HEK293 (cell line): ENCODE measurements around the gene HASPIN.

Source experiments
- CTCF ChIA-PET: fragments of 350-600 bp; formaldehyde crosslinking; extraction: SDS; loops from one replicate; lab custom pipeline; 2021; ENCODE audit warnings: antibody characterized with exemption; lab: Yijun Ruan, JAX
- POLR2A ChIA-PET: fragments of 300-600 bp; formaldehyde crosslinking; extraction: SDS; loops from one replicate; lab custom pipeline; 2020; ENCODE audit warnings: antibody characterized with exemption, inconsistent platforms; lab: Yijun Ruan, JAX
- H3K27ac ChIP-seq: fragments of 200-500 bp; sonication (Bioruptor generic); 2 replicates; pipeline ENCODE4 v1.5.1; 2014; ENCODE audit warnings: low read depth, low read length, control low read depth, inconsistent platforms; ENCODE audit errors: extremely low read depth
- H3K36me3 ChIP-seq, 2 experiments: fragments of 200-500 bp in 1 of 2; sonication (Bioruptor generic) in 1 of 2; 1 replicate in 1 of 2; 2 replicates in 1 of 2; pipeline ENCODE4 v1.5.1; 2014 to 2017; ENCODE audit warnings: inconsistent platforms in 2 of 2, low read length in 2 of 2; ENCODE audit not compliant: control insufficient read depth in 2 of 2, insufficient read depth in 1 of 2
- H3K4me1 ChIP-seq: fragments of 200-500 bp; sonication (Bioruptor generic); 2 replicates; pipeline ENCODE4 v1.5.1; 2014; ENCODE audit warnings: mild to moderate bottlenecking, low read length, inconsistent platforms; ENCODE audit not compliant: control insufficient read depth, insufficient read depth
- H3K4me3 ChIP-seq: 2 replicates; pipeline ENCODE4 v1.5.1; 2011; ENCODE audit warnings: low read depth, mild to moderate bottlenecking, control low read depth, low read length, moderate library complexity
- H3K9me3 ChIP-seq: fragments of 200-500 bp; sonication (Bioruptor generic); 2 replicates; pipeline ENCODE4 v1.5.1; 2014; ENCODE audit warnings: low read depth, low read length, inconsistent platforms; ENCODE audit not compliant: control insufficient read depth, insufficient read depth
- KLF9 ChIP-seq: fragments of 450-650 bp; formaldehyde crosslinking; IDR thresholded peaks from 2 replicates; pipeline ENCODE4 v1.5.1; 2016; ENCODE audit warnings: missing biosample characterization, missing genetic modification characterization, low read depth
- OVOL3 ChIP-seq: fragments of 450-650 bp; formaldehyde crosslinking; IDR thresholded peaks from 2 replicates; pipeline ENCODE4 v1.5.1; 2016; ENCODE audit warnings: missing biosample characterization, missing genetic modification characterization
- SP2 ChIP-seq: fragments of 450-650 bp; formaldehyde crosslinking; IDR thresholded peaks from 2 replicates; pipeline ENCODE4 v1.5.1; 2016; ENCODE audit warnings: missing biosample characterization, missing genetic modification characterization
- ZIC2 ChIP-seq: fragments of 450-650 bp; formaldehyde crosslinking; IDR thresholded peaks from 2 replicates; pipeline ENCODE4 v1.5.1; 2016; ENCODE audit warnings: missing biosample characterization, missing genetic modification characterization
- ZNF121 ChIP-seq: fragments of 450-650 bp; formaldehyde crosslinking; IDR thresholded peaks from 2 replicates; pipeline ENCODE4 v1.5.1; 2016; ENCODE audit warnings: missing biosample characterization, missing genetic modification characterization
- ZNF146 ChIP-seq: fragments of 450-650 bp; formaldehyde crosslinking; IDR thresholded peaks from 2 replicates; pipeline ENCODE4 v1.5.1; 2016; ENCODE audit warnings: missing biosample characterization, missing genetic modification characterization
- ZNF16 ChIP-seq: fragments of 450-650 bp; formaldehyde crosslinking; IDR thresholded peaks from 2 replicates; pipeline ENCODE4 v1.5.1; 2016; ENCODE audit warnings: low read depth, missing biosample characterization, missing genetic modification characterization
- ZNF23 ChIP-seq: fragments of 450-650 bp; formaldehyde crosslinking; IDR thresholded peaks from 2 replicates; pipeline ENCODE4 v1.5.1; 2016; ENCODE audit warnings: missing biosample characterization, missing genetic modification characterization, borderline replicate concordance
- ZNF24 ChIP-seq: fragments of 450-650 bp; formaldehyde crosslinking; IDR thresholded peaks from 2 replicates; pipeline ENCODE4 v1.5.1; 2016; ENCODE audit warnings: missing biosample characterization, missing genetic modification characterization
- ZNF394 ChIP-seq: fragments of 450-650 bp; formaldehyde crosslinking; IDR thresholded peaks from 2 replicates; pipeline ENCODE4 v1.5.1; 2016; ENCODE audit warnings: missing biosample characterization, missing genetic modification characterization, mild to moderate bottlenecking, moderate library complexity, borderline replicate concordance
- ZNF433 ChIP-seq: fragments of 450-650 bp; formaldehyde crosslinking; IDR thresholded peaks from 2 replicates; pipeline ENCODE4 v1.5.1; 2016; ENCODE audit warnings: missing biosample characterization, missing genetic modification characterization, low read depth
- ZNF558 ChIP-seq: fragments of 450-650 bp; formaldehyde crosslinking; IDR thresholded peaks from 2 replicates; pipeline ENCODE4 v1.5.1; 2016; ENCODE audit warnings: missing biosample characterization, missing genetic modification characterization
- ZNF585B ChIP-seq: fragments of 450-650 bp; formaldehyde crosslinking; IDR thresholded peaks from 2 replicates; pipeline ENCODE4 v1.5.1; 2016; ENCODE audit warnings: missing biosample characterization, missing genetic modification characterization
- TF ChIP-seq, protein P1 (sequence below): fragments of 450-650 bp; formaldehyde crosslinking; IDR thresholded peaks from 2 replicates; pipeline ENCODE4 v1.5.1; 2016; ENCODE audit warnings: missing biosample characterization, missing genetic modification characterization
- TF ChIP-seq, protein P2 (sequence below): sonication (generic); formaldehyde crosslinking; IDR thresholded peaks from 2 replicates; pipeline ENCODE4 v1.8.1; 2022; ENCODE audit warnings: mild to moderate bottlenecking, moderate library complexity, missing genetic modification reagents
- TF ChIP-seq, protein P3 (sequence below): fragments of 450-650 bp; formaldehyde crosslinking; IDR thresholded peaks from 2 replicates; pipeline ENCODE4 v1.5.1; 2016; ENCODE audit warnings: missing biosample characterization, missing genetic modification characterization
- TF ChIP-seq, protein P4 (sequence below): fragments of 450-650 bp; formaldehyde crosslinking; IDR thresholded peaks from 2 replicates; pipeline ENCODE4 v1.5.1; 2016; ENCODE audit warnings: missing biosample characterization, missing genetic modification characterization
- TF ChIP-seq, protein P5 (sequence below): fragments of 450-650 bp; formaldehyde crosslinking; IDR thresholded peaks from 2 replicates; pipeline ENCODE4 v1.5.1; 2017; ENCODE audit warnings: missing biosample characterization, missing genetic modification characterization
- TF ChIP-seq, protein P6 (sequence below): fragments of 450-650 bp; formaldehyde crosslinking; IDR thresholded peaks from 2 replicates; pipeline ENCODE4 v1.5.1; 2017; ENCODE audit warnings: missing biosample characterization, missing genetic modification characterization

The HASPIN gene

DNA sequence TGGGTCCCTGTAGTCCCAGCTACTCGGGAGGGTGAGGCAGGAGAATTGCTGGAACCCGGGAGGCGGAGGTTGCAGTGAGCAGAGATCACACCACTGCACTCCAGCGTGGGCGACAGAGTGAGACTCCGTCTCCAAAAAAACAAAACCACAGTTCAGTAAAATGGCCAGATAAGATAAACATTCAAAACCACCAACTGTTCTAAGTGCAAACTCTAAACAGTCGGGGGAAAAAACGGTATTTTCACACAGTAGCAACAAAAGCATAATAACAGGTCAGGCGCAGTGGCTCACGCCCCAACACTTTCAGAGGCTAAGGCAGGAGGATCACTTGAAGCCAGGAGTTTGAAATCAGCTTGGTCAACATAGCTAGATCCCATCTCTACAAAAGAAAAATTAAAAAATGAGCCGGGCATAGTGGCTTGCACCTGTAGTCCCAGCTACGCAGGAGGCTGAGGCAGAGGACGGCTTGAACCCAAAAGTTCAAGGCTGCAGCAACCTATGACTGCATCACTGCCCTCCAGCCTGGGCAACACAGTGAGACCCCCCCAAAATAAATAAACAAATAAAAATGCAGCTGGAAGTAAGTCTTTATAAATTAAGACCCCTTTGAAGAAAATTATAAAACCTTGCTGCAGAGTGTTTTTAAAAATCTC, 10.8 kb upstream of the HASPIN start:
- Histone ChIP-seq H3K27ac (no peak overlapping the region), H3K4me3 (no peak overlapping the region), H3K36me3 (peaks cover 50 to 53% of the 10 kb centered on the region in 2 experiments), H3K4me1 (no peaks in the 10 kb centered on the region; the same call in 1 of the 2 replicates), H3K9me3 (no peaks in the 10 kb centered on the region)
- CTCF ChIA-PET = interaction anchor here (1.5 kb wide), 1 partner anchor 25 kb away, joined by 4 read pairs; no protein-coding TSS in a partner anchor
- TF ChIP-seq, protein P1, sequence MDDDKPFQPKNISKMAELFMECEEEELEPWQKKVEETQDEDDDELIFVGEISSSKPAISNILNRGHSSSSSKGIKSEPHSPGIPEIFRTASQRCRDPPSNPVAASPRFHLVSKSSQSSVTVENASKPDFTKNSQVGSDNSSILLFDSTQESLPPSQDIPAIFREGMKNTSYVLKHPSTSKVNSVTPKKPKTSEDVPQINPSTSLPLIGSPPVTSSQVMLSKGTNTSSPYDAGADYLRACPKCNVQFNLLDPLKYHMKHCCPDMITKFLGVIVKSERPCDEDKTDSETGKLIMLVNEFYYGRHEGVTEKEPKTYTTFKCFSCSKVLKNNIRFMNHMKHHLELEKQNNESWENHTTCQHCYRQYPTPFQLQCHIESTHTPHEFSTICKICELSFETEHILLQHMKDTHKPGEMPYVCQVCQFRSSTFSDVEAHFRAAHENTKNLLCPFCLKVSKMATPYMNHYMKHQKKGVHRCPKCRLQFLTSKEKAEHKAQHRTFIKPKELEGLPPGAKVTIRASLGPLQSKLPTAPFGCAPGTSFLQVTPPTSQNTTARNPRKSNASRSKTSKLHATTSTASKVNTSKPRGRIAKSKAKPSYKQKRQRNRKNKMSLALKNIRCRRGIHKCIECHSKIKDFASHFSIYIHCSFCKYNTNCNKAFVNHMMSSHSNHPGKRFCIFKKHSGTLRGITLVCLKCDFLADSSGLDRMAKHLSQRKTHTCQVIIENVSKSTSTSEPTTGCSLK (tag by site-specific recombination) = no peak
- TF ChIP-seq, protein P2, sequence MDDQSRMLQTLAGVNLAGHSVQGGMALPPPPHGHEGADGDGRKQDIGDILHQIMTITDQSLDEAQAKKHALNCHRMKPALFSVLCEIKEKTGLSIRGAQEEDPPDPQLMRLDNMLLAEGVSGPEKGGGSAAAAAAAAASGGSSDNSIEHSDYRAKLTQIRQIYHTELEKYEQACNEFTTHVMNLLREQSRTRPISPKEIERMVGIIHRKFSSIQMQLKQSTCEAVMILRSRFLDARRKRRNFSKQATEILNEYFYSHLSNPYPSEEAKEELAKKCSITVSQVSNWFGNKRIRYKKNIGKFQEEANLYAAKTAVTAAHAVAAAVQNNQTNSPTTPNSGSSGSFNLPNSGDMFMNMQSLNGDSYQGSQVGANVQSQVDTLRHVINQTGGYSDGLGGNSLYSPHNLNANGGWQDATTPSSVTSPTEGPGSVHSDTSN (CRISPR knock-in tag) = no peak
- TF ChIP-seq ZNF121 (tag by site-specific recombination) (peak; percentile 74), KLF9 (tag by site-specific recombination) (no peak), ZNF146 (no peak)
- POLR2A ChIA-PET = interaction anchor here (0.7 kb wide), 1 partner anchor 10 kb away, joined by 3 read pairs; no protein-coding TSS in a partner anchor

DNA sequence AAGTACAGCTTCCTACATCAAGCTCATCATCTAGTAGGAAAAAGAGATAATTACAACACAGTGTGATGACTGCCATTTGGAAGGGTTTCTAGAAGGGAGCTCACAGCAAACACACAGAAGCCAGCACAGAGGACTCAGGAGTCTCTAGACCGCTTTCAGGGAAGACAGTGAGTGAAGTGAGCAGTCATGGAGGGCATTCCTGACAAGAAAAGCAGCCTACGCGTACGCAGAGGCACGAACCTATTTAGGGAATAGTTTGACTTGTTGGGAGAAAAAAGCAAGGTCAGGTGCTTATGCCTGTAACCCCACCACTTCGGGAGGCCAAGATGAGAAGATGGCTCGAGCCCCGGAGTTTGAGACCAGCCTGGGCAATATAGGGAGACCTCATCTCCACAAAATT, 8.4 kb upstream of the HASPIN start:
- CTCF ChIA-PET = interaction anchor here (0.5 to 1.4 kb wide), 3 partner anchors 24 to 148 kb away, joined by 3 read pairs; no protein-coding TSS in a partner anchor
- H3K27ac ChIP-seq = no peak overlapping the region

DNA sequence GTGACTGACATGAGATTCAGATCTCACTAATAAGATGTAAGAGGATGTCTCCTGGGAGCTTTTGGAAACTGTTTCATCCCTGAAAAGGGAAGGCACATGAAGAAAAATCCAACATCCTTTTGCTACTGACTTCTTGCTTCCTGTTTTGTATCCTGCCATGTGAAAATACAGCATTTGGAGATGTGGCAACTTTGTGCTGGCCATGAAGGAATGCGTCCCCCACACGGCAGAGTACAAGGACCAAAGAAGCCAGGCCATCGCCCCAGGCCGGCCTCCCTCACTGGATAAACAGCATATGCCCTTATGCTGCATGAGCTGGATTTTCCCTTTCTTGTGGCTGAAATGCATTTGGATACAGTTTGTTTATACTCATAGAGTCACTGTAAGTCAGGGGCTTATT, 5.5 kb upstream of the HASPIN start:
- Histone ChIP-seq H3K36me3 (peaks cover 72 to 75% of the 10 kb centered on the region in 2 experiments), H3K4me3 (no peak overlapping the region), H3K27ac (no peak overlapping the region), H3K9me3 (no peaks in the 10 kb centered on the region), H3K4me1 (no peaks in the 10 kb centered on the region)
- POLR2A ChIA-PET = no interaction called here
- CTCF ChIA-PET = no interaction called here
- TF ChIP-seq ZNF433 (tag by site-specific recombination) (no peak), ZNF24 (tag by site-specific recombination) (no peak), ZNF585B (tag by site-specific recombination) (no peak)
- TF ChIP-seq, protein P3, sequence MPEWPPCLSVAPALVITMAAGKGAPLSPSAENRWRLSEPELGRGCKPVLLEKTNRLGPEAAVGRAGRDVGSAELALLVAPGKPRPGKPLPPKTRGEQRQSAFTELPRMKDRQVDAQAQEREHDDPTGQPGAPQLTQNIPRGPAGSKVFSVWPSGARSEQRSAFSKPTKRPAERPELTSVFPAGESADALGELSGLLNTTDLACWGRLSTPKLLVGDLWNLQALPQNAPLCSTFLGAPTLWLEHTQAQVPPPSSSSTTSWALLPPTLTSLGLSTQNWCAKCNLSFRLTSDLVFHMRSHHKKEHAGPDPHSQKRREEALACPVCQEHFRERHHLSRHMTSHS = no peak
- TF ChIP-seq, protein P4, sequence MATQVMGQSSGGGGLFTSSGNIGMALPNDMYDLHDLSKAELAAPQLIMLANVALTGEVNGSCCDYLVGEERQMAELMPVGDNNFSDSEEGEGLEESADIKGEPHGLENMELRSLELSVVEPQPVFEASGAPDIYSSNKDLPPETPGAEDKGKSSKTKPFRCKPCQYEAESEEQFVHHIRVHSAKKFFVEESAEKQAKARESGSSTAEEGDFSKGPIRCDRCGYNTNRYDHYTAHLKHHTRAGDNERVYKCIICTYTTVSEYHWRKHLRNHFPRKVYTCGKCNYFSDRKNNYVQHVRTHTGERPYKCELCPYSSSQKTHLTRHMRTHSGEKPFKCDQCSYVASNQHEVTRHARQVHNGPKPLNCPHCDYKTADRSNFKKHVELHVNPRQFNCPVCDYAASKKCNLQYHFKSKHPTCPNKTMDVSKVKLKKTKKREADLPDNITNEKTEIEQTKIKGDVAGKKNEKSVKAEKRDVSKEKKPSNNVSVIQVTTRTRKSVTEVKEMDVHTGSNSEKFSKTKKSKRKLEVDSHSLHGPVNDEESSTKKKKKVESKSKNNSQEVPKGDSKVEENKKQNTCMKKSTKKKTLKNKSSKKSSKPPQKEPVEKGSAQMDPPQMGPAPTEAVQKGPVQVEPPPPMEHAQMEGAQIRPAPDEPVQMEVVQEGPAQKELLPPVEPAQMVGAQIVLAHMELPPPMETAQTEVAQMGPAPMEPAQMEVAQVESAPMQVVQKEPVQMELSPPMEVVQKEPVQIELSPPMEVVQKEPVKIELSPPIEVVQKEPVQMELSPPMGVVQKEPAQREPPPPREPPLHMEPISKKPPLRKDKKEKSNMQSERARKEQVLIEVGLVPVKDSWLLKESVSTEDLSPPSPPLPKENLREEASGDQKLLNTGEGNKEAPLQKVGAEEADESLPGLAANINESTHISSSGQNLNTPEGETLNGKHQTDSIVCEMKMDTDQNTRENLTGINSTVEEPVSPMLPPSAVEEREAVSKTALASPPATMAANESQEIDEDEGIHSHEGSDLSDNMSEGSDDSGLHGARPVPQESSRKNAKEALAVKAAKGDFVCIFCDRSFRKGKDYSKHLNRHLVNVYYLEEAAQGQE (tag by site-specific recombination) = no peak
- TF ChIP-seq, protein P5, sequence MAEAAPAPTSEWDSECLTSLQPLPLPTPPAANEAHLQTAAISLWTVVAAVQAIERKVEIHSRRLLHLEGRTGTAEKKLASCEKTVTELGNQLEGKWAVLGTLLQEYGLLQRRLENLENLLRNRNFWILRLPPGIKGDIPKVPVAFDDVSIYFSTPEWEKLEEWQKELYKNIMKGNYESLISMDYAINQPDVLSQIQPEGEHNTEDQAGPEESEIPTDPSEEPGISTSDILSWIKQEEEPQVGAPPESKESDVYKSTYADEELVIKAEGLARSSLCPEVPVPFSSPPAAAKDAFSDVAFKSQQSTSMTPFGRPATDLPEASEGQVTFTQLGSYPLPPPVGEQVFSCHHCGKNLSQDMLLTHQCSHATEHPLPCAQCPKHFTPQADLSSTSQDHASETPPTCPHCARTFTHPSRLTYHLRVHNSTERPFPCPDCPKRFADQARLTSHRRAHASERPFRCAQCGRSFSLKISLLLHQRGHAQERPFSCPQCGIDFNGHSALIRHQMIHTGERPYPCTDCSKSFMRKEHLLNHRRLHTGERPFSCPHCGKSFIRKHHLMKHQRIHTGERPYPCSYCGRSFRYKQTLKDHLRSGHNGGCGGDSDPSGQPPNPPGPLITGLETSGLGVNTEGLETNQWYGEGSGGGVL = no peak
- TF ChIP-seq, protein P1 (tag by site-specific recombination) = no peak
- TF ChIP-seq, protein P6, sequence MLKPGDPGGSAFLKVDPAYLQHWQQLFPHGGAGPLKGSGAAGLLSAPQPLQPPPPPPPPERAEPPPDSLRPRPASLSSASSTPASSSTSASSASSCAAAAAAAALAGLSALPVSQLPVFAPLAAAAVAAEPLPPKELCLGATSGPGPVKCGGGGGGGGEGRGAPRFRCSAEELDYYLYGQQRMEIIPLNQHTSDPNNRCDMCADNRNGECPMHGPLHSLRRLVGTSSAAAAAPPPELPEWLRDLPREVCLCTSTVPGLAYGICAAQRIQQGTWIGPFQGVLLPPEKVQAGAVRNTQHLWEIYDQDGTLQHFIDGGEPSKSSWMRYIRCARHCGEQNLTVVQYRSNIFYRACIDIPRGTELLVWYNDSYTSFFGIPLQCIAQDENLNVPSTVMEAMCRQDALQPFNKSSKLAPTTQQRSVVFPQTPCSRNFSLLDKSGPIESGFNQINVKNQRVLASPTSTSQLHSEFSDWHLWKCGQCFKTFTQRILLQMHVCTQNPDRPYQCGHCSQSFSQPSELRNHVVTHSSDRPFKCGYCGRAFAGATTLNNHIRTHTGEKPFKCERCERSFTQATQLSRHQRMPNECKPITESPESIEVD (tag by site-specific recombination) = no peak

More for the DNA sequence above, 8.4 kb upstream of the HASPIN start:
- Histone ChIP-seq H3K9me3 (no peaks in the 10 kb centered on the region), H3K4me1 (no peaks in the 10 kb centered on the region), H3K4me3 (no peak overlapping the region), H3K36me3 (peaks cover 72 to 76% of the 10 kb centered on the region in 2 experiments)
- POLR2A ChIA-PET = interaction anchor here (0.6 to 2.6 kb wide), 2 partner anchors 8 to 11 kb away, joined by 4 to 7 read pairs; partner anchors contain the start of gene HASPIN
- no peak for TF ChIP-seq ZNF394
- TF ChIP-seq OVOL3 (tag by site-specific recombination) = no peak
- TF ChIP-seq ZNF16 (tag by site-specific recombination) = no peak
- no peak for TF ChIP-seq ZNF23 (tag by site-specific recombination)
- no peak for TF ChIP-seq ZIC2
- no peak for TF ChIP-seq SP2 (tag by site-specific recombination)
- TF ChIP-seq ZNF558 (tag by site-specific recombination) = no peak
